HS-27A (cell line): ENCODE results near the gene INIP.

Experiments used
- DNase-seq: peaks from one replicate; pipeline ENCODE4 v3.0.0-alpha.2; 2012; ENCODE audit warnings: low read depth, missing footprints

Gene INIP

GRCh38 chr9:112670991-112671625, 46.8 kb downstream of the INIP start:
- no peak for DNase-seq

- DNase-seq, result no peak
These were observed 48.6 kb downstream of the INIP start for GRCh38 chr9:112669326-112669725.

GRCh38 chr9:112665347-112665746, 52.6 kb downstream of the INIP start:
- DNase-seq, result peak; percentile 11

- no peak for DNase-seq
These were observed 53.4 kb downstream of the INIP start for GRCh38 chr9:112664531-112664930.

GRCh38 chr9:112663681-112664080, 54.2 kb downstream of the INIP start:
- DNase-seq, result no peak

GRCh38 chr9:112659906-112660305, 58.0 kb downstream of the INIP start:
- DNase-seq, result no peak

- no peak for DNase-seq
These were observed 62.2 kb downstream of the INIP start for GRCh38 chr9:112655668-112656067.

- DNase-seq, result no peak
These were observed 63.6 kb downstream of the INIP start for GRCh38 chr9:112654282-112654681.

GRCh38 chr9:112648624-112649023, 69.3 kb downstream of the INIP start:
- no peak for DNase-seq

- no peak for DNase-seq
These were observed 70.3 kb downstream of the INIP start for GRCh38 chr9:112647596-112647995.

- DNase-seq, result no peak
These were observed 75.8 kb downstream of the INIP start for GRCh38 chr9:112642126-112642525.

- DNase-seq, result no peak
These were observed 77.6 kb downstream of the INIP start for GRCh38 chr9:112640311-112640710.
